GM08714 (cell line): ENCODE data around the gene UPK3A.

Experiments
- H3K4me3 ChIP-seq: fragments of 200-500 bp; sonication (Bioruptor generic); 2 replicates; pipeline ENCODE4 v1.5.1; 2014; ENCODE audit warnings: mild to moderate bottlenecking, low read length, inconsistent platforms
- ZNF274 ChIP-seq: IDR thresholded peaks from 2 replicates; pipeline ENCODE4 v1.6.1; 2012; ENCODE audit warnings: mild to moderate bottlenecking, low read depth, low read length

UPK3A gene

DNA sequence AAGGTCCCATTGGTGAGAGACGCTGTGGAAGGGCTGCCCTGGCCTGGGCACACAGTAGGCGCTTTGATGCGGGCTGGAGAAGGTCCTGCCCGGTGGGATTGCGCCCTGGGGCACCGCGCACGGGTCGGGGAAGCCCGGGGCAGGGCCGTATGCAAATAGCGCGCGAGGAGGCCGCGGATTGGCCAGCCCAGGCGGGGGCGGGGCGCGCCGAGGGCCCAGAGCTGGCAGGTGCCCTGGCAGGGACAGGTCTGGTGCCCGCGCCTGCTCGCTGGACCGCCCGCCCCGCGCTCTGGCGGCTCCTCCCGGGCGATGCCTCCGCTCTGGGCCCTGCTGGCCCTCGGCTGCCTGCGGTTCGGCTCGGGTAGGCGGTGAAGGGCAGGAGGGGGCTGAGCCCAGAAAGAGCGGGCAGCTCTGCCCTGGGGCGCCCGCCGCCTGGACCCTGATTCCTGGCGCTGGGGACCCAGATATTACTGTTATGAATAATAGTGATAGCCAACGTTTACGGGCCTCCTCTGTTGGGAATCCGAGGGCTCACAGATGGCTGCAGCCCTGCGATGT, at the start of gene UPK3A:
Gene UPK3A, plus strand, starts transcription at position 245 of the 558 bp plus-strand sequence. Its CDS starts 65 bp downstream, at position 310.
- no peak for TF ChIP-seq ZNF274

DNA sequence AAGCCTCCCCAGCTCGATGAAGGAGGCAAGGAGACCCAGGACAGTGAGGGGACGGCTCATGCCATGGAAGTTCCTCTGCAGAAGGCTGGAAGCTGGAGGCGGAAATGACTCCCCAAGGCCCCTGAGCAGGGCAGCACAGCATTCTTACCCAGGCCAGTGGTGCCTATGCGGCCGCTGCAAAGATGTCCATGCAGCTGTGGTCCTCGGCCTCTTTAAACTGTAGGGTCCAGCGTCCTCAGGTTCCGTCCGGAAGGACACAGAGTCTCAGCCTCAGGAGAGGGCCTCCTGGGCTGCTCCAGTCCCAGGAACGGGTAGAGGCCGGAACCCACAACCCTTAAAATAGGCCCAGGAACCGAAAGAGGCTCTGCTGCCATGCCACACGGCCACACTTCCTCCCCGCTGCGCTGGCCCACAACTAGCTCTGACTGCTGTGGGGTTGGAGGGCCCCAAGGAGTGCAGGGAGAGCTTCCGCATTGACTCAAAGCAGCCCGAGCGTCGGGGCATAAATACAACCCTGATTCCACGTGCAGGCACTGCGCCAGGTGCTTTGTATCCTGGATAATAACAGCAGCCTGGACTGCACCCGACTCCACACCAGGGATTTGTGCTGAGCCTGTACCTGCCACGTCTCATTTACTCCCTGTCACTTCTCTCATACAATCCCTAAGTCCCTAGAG, 49.5 kb upstream of the UPK3A start:
- peak overlapping the region; percentile 23; the same call in 1 of the 2 replicates for H3K4me3 ChIP-seq
- TF ChIP-seq ZNF274 = no peak

More for the DNA sequence above, at the start of gene UPK3A:
- peak within 1 kb of the TSS; percentile 24; the same call in 1 of the 2 replicates for H3K4me3 ChIP-seq

DNA sequence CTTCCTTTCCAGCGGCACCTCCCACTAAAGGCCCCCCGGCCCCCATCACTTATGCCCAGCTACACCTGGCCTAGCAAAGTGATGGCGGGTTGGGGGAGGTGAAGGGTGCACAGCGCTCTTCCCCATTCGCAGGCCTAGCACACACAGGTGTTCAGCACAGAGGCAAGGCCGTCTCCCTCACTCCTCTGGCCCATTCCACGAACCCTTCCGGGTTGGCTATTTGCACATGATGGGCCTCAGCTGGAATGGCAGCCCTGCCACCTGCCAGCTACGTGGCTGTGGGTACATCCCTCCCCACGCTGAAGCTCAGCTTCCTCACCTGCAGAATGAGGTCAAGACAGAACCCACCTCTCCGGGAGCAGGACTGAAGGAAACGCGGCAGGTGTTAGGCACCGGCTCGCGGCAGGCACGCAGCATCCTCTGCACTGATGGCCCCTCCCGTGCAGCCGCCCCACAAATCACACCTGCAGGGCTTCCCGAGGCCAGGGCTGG, 48.9 kb upstream of the UPK3A start:
- TF ChIP-seq ZNF274 = no peak
- peak overlapping the region; percentile 1; the same call in 1 of the 2 replicates for H3K4me3 ChIP-seq

DNA sequence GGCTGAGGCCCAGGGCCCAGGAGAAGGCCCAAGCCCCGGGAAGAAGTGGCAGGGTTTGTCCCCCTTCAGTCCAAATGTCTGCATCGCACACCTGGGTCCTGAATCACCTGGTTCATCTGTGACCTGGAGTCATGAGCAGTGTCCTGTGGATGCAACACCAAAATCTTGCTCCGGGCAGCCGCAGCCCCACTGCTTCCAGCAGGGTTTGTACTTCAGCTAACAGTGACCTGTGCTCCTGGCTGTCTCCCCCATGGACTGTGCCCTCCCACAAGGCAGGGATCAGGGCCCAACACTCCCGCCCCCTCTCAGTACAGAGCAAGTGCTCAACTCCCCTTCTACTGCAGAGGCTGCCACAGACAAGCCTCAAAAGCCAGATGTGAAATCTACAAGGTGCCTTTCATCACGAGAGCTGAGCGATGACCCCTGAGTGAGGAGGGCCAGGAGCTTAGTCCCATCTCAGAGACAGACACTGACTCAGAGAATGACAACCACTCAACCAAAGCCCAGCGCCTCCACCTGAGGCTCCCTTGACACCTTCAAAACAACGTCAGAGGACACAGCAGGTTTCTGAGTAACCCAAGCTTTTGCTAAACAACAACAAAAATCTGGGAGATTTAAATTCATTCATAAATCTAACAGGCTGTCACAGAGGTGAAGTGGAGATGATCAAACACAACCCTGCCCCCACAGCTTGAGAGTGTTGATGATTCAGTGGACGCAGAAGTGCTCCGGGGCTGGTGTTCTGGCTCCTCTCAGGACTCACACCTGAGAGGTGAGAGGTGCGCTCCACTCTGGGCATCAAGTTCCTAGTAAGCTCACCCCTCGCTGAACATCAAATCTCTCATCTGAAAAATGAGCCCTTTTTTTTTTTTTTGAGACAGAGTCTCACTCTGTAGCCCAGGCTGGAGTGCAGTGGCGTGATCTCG, 47.4 kb upstream of the UPK3A start:
- no peak overlapping the region for H3K4me3 ChIP-seq

DNA sequence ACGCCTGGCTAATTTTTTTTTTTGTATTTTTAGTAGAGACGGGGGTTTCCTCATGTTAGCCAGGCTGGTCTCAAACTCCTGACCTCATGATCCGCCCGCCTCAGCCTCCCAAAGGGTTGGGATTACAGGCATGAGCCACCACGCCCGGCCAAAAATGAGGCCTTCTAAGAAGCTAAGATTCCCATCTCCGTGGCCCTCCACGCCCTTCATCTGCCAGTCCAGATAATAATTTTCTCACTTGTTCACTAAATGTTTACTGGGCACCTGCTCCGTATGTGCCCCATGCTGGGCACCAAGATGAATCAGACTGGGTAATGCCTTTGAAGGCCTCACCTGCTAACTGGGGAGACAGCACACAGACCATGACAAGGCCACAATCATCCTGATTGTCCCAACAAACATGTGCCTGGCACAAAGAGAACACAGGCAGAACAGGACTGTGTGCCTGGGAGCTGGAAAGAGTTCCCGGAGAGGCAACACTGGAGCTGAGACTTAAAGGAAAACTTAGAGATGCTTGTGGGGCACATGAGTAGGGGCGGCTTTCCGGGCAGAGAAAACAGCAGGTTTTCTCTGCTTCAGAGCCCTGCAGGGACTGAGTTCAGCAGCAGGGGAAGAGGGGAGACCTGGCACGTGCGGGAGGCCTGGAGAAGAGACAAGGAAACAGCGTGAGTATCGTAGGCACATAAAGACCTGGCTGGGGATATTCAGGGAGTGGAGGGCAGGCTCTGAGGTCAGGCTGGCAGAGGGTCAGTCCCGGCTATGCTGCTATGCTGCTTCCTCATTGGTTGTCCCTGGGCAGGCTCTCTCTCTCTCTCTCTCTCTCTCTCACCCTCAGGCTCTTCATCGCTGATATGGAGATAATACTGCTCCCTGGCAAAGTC, 46.4 kb upstream of the UPK3A start:
- no peak overlapping the region for H3K4me3 ChIP-seq
- TF ChIP-seq ZNF274 = no peak

More for the DNA sequence above, 47.4 kb upstream of the UPK3A start:
- TF ChIP-seq ZNF274 = no peak

DNA sequence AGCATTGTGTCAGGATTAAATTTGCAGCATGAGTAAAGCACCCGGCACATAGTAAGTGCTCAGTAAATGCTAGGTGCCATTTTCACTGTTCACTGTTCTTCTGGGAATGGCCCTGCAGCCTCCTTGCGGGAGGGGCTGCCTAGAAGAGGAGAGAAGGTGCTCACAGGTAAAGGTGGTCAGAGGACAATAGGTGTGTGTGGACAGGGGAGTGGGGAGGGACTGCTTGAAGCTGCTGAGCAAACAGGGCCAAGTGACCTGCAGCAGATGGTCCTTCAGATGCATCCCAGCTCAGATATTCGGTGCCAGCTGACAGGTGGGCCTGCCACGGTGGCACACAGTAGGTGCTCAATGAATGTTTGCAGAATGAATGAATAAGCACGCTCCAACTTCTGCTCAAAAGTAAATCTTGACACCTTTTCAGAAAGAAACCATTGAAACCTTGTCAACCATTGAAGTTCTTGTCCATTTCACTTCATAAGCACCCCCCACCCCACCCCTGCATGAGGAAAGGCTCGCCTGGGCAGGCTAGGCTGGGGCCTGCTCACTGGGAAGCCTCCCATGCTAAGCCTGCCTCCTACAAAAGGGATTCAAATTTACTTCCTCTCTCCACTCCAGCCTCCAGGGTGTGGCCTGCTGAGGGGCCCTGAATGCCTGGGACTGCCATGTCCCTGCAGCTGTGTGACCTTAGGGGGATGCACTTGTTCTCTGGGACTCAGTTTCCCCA, 45.6 kb upstream of the UPK3A start:
- no peak for TF ChIP-seq ZNF274
- peak overlapping the region; percentile 89; the same call in 1 of the 2 replicates for H3K4me3 ChIP-seq

DNA sequence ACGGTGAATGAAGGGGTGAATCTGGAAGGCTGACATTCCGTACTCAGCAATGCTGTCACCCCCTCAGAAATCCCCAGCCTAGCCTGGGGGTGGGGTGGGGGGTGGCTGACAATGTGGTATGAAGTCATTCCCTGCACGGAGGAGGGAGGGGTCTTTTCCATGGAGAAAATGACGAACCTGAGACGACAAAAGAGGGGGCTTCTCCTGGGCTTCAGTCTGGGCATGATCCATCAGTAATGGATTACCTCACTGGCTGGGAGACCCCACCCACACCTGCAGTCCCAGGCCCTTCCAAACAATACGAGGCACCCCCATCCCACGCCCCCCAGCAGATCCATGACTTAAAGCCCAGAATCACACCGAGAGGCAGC, 45.1 kb upstream of the UPK3A start:
- no peak for TF ChIP-seq ZNF274
- H3K4me3 ChIP-seq = peak overlapping the region; percentile 89; the same call in 1 of the 2 replicates

DNA sequence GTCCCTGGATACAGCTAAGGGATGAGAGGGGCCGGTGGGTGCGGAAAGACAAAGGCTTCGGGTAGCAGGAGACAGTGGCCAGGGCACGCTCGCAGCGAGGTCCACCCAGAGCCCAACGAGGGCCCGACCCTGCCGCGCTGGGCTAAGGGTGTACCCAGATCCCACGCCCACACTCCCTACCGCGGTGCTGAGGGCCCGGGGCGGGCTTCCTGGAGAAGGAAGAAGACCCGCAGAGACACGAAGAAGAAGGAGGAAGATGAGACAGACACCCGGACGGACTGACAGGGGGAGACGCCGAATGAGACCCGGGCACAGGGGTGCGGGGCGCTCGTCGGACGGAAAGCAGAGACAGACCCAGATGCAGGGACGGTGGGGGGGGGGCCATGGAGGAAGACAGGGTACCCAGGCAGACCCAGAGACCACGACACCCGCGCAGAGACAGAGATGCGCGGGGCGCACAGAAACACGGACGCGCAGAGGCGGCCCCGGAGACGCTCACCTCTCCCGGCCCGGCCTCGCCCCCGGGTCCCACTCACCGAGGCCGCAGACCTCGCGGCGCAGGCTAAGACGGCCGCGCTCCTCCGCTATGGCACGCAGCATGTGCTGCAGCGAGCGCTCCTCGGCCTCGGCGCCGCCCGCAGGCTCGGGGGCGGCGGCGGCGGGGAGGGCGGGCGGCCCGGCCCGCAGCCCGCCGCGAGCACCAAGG, 44.5 kb upstream of the UPK3A start:
- peak overlapping the region; percentile 89 for H3K4me3 ChIP-seq
- no peak for TF ChIP-seq ZNF274

DNA sequence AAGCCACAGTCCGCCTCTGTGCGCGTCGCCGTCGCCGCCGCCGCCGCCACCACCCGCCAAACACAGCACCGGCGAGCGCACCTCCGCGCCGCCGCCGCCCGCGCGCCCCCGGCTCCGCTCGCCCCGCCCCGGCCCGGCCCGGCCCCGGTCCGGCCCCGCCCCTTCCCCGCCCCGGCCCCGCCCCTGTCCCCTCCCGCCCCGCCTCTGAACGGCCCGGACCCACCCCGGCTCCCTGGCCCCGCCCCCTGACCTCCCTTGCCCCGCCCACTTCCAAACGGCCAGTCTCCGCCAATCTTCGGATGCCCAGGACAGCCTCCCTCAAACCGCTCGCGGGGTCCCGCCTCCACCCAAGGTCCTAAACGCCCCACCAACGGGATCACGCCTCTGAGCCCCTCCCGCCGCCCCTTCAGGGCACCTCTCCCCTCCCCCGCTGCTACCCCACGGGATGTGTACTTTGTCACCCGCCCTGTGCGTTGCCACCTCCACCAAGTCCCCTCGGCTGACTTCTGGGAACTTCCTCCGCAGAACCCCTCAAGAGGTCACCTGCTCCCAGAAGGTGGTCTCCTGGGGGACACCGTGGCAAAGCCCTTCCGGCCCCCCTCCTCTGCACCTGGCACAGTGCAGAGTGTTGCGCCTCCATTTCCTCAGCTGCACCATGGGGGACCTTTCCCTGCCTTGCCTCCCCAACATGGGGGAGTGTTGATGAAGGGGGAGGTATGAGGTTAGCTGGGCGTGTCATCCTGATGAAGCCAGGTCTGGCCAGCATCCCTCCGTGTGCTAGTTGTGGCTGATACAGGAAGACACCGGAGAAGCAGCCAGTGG, 43.7 kb upstream of the UPK3A start, which contains the start of gene KIAA0930:
Gene KIAA0930, minus strand, starts transcription at position 85 of the 822 bp plus-strand sequence. CDS start 191 bp downstream, outside the sequence.
- no peak for TF ChIP-seq ZNF274
- H3K4me3 ChIP-seq = peak within 1 kb of the TSS; percentile 89

DNA sequence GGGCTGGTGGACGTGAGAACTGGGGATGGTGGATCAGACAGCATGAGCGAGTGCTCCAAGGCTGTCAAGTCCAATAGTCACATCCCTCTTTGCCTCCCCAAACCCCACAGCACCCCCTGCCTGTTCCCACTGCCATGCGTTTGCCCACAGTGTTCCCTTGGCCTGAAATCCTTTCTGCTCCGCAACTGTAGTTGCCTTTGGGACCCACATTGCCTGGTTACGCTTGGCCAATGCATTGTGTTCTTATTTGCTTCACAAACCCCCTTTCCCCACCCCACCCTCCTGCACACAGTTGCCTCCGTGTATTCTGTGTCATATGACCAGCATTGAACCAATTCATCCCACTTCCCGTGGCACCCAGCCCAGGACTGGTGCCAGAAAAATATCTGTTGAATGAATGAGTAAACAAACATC, 42.0 kb upstream of the UPK3A start:
- H3K4me3 ChIP-seq = no peak overlapping the region
- no peak for TF ChIP-seq ZNF274

DNA sequence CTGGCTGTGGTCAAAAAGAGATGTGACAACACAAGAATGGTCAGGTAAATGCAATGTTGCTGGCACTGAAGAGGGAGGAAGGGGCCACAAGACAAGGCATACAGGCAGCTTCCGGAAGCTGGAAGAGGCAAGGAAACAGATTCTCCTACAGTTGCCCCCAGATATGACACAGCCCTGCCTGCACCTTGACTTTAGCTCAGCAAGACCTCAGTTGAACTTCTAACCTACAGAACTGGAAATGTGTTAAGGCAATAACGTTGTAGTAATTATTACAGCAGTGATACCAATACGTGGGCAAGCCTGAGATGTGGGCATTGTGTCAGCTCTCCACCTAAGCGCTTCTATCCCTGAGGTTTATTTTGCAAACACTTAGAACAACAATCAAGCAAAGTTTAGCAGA, 39.8 kb upstream of the UPK3A start:
- no peak overlapping the region for H3K4me3 ChIP-seq
- no peak for TF ChIP-seq ZNF274
